Prostate gland (tissue), 2 donors: ENCODE data around the gene TNS3. TPM values are rescaled to one million over a fixed set of nuclear protein-coding genes. Genes with fewer than 3 reads are reported as not detected.

Experiments used
- DNase-seq: peaks from one replicate; pipeline ENCODE4 v3.0.0-alpha.2; 2019; ENCODE audit warnings: low spot score
- H3K27ac ChIP-seq, 2 donors: fragments of 200-600 bp; sonication (generic); 2 replicates each; pipeline ENCODE4 v1.5.1; 2017 to 2019
- H3K27me3 ChIP-seq: fragments of 200-600 bp; sonication (generic); replicated peaks from 2 replicates; pipeline ENCODE4 v1.5.1; 2019; ENCODE audit not compliant: insufficient read depth
- H3K36me3 ChIP-seq, 2 donors: fragments of 200-600 bp; sonication (generic); 1 replicate in 1 of 2; 2 replicates in 1 of 2; pipeline versions ENCODE4 v1.5.1 to v1.8.1; 2017 to 2019
- H3K4me1 ChIP-seq: fragments of 200-600 bp; sonication (generic); replicated peaks from 2 replicates; pipeline ENCODE4 v1.5.1; 2019
- H3K4me3 ChIP-seq, 2 donors: fragments of 200-600 bp; sonication (generic); 2 replicates each; pipeline ENCODE4 v1.5.1; 2017 to 2019
- H3K9me3 ChIP-seq: fragments of 200-600 bp; sonication (generic); 2 replicates; pipeline ENCODE4 v1.5.1; 2017
- POLR2A ChIP-seq: fragments of 450-650 bp; IDR thresholded peaks from one replicate; pipeline ENCODE4 v1.6.1; 2016; ENCODE audit warnings: antibody characterized with exemption, mild to moderate bottlenecking
- POLR2AphosphoS5 ChIP-seq: sonication (generic); formaldehyde crosslinking; IDR thresholded peaks from one replicate; pipeline ENCODE4 v1.6.1; 2017; ENCODE audit warnings: antibody characterized with exemption
- WGBS: methylation state at CpG from one replicate; pipeline ENCODE4 v1.1.5; 2018; 5-methylcytosine and 5-hydroxymethylcytosine counted together
- intact Hi-C: fragments of 100-400 bp; cut with DNase I; formaldehyde crosslinking; loops from one replicate; pipeline ENCODE4 v1.14.2; 2022
- total RNA-seq, 2 donors: library from RNA; depleted of rRNA; stranded (reverse); fragments of >200 nt; gene quantifications; one replicate each; pipeline ENCODE4 v1.1.0, GENCODE V29; 2016
- TF ChIP-seq, protein P1 (sequence below), 4 experiments: fragments of 200-600 bp in 2 of 4; fragments of 450-650 bp in 2 of 4; sonication (generic) in 2 of 4; IDR thresholded peaks; 1 replicate in 3 of 4; 2 replicates in 1 of 4; pipeline ENCODE4 v1.5.1; 2016 to 2019; ENCODE audit warnings: antibody characterized with exemption in 4 of 4, mild to moderate bottlenecking in 2 of 4, moderate library complexity in 2 of 4

The TNS3 gene
- total RNA-seq, 2 donors from 2014 or later = 19.5 to 95.8 TPM

DNA sequence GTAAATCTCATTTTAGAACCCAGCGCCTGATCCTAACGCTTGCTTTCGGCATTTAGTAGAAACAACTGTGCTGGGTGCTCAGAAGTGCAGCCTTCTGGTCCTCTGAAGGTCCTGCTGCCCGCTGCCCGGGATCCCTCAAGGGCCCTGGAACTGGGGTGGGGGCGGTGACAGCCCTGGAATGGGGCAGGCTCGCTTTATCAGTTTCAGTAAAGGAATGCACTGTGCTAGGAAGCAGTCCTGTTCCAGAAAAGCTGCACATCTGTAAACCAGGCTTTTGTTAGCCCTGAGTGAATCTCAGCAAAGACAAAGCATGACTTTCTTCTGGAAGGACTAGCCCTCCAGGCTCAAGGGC, 254.6 kb downstream of the TNS3 start:
- 49% methylated on average over 7 of the region's 7 CpGs for WGBS
- intact Hi-C loops = no loop called here
- H3K27ac ChIP-seq = peak overlapping the region; percentile 40 to 70
- no peaks in the 10 kb centered on the region for H3K9me3 ChIP-seq
- TF ChIP-seq POLR2A (no peak), POLR2AphosphoS5 (no peak)
- TF ChIP-seq, protein P1, sequence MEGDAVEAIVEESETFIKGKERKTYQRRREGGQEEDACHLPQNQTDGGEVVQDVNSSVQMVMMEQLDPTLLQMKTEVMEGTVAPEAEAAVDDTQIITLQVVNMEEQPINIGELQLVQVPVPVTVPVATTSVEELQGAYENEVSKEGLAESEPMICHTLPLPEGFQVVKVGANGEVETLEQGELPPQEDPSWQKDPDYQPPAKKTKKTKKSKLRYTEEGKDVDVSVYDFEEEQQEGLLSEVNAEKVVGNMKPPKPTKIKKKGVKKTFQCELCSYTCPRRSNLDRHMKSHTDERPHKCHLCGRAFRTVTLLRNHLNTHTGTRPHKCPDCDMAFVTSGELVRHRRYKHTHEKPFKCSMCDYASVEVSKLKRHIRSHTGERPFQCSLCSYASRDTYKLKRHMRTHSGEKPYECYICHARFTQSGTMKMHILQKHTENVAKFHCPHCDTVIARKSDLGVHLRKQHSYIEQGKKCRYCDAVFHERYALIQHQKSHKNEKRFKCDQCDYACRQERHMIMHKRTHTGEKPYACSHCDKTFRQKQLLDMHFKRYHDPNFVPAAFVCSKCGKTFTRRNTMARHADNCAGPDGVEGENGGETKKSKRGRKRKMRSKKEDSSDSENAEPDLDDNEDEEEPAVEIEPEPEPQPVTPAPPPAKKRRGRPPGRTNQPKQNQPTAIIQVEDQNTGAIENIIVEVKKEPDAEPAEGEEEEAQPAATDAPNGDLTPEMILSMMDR (IDR thresholded peaks at IDR 0.05) = no peak
- DNase-seq = no peak
- H3K4me1 ChIP-seq = peaks cover 11% of the 10 kb centered on the region
- H3K4me3 ChIP-seq = no peak overlapping the region
- no peaks in the 10 kb centered on the region for H3K27me3 ChIP-seq
- no peaks in the 10 kb centered on the region for H3K36me3 ChIP-seq

DNA sequence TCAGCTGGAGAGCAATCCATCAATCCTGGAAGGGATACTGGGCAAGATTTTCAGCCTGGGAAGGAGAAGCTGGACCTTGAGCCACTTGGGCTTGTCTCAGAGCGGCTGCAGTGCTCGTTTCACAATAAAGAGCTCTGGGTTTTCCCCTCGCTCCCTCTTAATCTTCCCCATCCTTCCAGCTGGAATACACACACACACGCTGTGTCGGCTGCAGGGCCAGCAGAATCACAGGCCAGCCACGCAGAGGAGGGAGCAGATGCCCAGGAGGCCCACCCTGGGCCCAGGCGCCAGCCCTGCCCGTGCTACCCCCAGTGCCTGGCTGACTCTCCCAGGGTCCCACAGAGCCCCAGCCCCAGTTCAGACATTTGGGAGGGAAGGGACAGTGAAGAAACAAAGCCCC, 255.1 kb downstream of the TNS3 start:
- H3K27me3 ChIP-seq = no peaks in the 10 kb centered on the region
- intact Hi-C loops = no loop called here
- peak overlapping the region; percentile 7 to 40 for H3K27ac ChIP-seq
- 47% methylated on average over 8 of the region's 8 CpGs for WGBS
- TF ChIP-seq POLR2A (no peak), POLR2AphosphoS5 (no peak)
- TF ChIP-seq, protein P1 (IDR thresholded peaks at IDR 0.05) = no peak
- H3K4me1 ChIP-seq = peaks cover 11% of the 10 kb centered on the region
- H3K36me3 ChIP-seq = no peaks in the 10 kb centered on the region
- DNase-seq = no peak
- no peak overlapping the region for H3K4me3 ChIP-seq
- H3K9me3 ChIP-seq = no peaks in the 10 kb centered on the region

DNA sequence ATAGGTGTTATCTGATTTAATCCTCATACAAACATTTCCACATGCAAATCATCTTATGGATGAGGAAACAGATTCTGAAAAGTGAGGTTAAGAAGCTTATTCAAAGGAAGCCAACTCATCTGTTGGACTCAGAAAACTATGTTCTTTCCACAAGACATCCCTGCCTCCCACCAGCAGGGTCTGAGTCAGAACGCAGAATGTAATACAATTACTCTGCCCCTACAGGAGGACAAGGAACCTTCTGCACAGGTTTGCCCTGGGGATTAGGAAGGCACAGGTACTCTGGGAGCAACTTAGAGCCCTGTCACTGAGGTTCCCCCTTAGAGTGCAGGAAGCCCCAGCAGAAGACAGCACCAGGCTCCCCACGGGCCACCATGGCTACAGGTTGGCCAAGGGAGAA, 255.7 kb downstream of the TNS3 start:
- H3K9me3 ChIP-seq = no peaks in the 10 kb centered on the region
- no peak overlapping the region for H3K4me3 ChIP-seq
- no peaks in the 10 kb centered on the region for H3K36me3 ChIP-seq
- H3K27me3 ChIP-seq = no peaks in the 10 kb centered on the region
- H3K4me1 ChIP-seq = peaks cover 11% of the 10 kb centered on the region
- intact Hi-C loops = no loop called here
- no peak for DNase-seq
- 61% methylated on average over 2 of the region's 2 CpGs for WGBS
- TF ChIP-seq POLR2A = no peak
- TF ChIP-seq POLR2AphosphoS5 = no peak
- TF ChIP-seq, protein P1 (IDR thresholded peaks at IDR 0.05) = no peak
- peak overlapping the region in 1 of 2 donors; percentile 7 for H3K27ac ChIP-seq

DNA sequence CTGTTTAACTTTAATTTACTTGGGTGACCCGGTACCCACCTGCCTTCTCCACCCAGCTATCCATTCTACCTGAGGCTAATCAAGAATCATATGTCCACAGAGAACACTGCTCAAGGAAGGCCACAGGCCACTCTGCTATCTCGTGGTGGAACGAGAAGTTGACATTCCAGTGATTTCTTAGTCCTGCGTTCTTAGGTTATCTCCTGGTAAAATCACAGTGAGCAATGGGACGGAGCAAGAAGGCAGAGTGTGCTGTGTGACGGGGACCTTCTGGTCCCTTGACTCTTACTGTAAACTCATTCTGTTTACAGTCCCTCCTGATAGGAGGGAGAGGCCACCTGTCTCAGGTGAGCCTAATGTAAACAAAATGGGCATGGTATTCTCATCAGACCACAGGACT, 256.6 kb downstream of the TNS3 start:
- intact Hi-C loops = no loop called here
- DNase-seq = no peak
- no peaks in the 10 kb centered on the region for H3K36me3 ChIP-seq
- H3K4me1 ChIP-seq = peaks cover 11% of the 10 kb centered on the region
- WGBS = 74% methylated on average over 6 of the region's 6 CpGs
- H3K4me3 ChIP-seq = no peak overlapping the region
- no peaks in the 10 kb centered on the region for H3K27me3 ChIP-seq
- TF ChIP-seq POLR2A (no peak), POLR2AphosphoS5 (no peak)
- TF ChIP-seq, protein P1 (IDR thresholded peaks at IDR 0.05) = no peak
- no peaks in the 10 kb centered on the region for H3K9me3 ChIP-seq
- no peak overlapping the region for H3K27ac ChIP-seq

DNA sequence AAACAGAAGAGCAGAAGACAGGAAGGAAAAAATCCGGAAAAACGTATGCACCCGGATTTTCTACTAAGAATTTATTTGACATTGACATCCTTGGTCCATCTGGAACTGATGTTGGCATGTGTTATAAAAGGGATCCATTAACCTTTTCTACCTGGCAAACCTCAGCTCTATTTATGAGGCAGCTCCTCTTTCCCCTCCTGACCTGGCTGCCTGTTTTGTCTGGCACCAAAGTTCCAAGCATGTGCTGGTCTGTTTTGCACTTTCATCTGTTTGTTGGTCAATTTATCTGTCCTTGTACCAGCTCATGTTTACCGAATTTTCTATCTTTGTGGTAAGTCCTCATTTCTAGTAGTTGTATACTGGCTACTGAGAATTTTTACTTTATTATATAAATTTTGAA, 258.0 kb downstream of the TNS3 start:
- 80% methylated on average over 4 of the region's 4 CpGs for WGBS
- H3K9me3 ChIP-seq = no peaks in the 10 kb centered on the region
- H3K36me3 ChIP-seq = no peaks in the 10 kb centered on the region
- DNase-seq = no peak
- peaks cover 11% of the 10 kb centered on the region for H3K4me1 ChIP-seq
- H3K4me3 ChIP-seq = no peak overlapping the region
- TF ChIP-seq, protein P1 (IDR thresholded peaks at IDR 0.05) = no peak
- TF ChIP-seq POLR2A = no peak
- TF ChIP-seq POLR2AphosphoS5 = no peak
- intact Hi-C loops = no loop called here
- H3K27ac ChIP-seq = no peak overlapping the region
- no peaks in the 10 kb centered on the region for H3K27me3 ChIP-seq
